RWPE1 (cell line): Measurements from ENCODE around the gene RNF41.
"Not testable (repeated sequence)": the region's sequence is repeated elsewhere in the genome, so short reads cannot be mapped to it uniquely, and the experiment has no call there.

Source experiments
- CTCF ChIA-PET: fragments of 350-600 bp; sonication (Branson Sonifier 250); formaldehyde crosslinking; extraction: SDS; loops from one replicate; lab custom pipeline; 2021; lab: Yijun Ruan, JAX
- POLR2A ChIA-PET: fragments of 400-600 bp; formaldehyde crosslinking; extraction: SDS; loops from one replicate; lab custom pipeline; 2020; ENCODE audit warnings: antibody characterized with exemption; ENCODE audit not compliant: low non-redundant PET; lab: Yijun Ruan, JAX
- DNase-seq: peaks from one replicate; pipeline ENCODE4 v3.0.0; 2012; ENCODE audit warnings: low spot score
- H3K27ac ChIP-seq: fragments of 450-650 bp; 2 replicates; pipeline ENCODE4 v1.5.1; 2017
- CTCF ChIP-seq: fragments of 450-650 bp; conservative IDR thresholded peaks from 2 replicates; pipeline ENCODE4 v1.5.1; 2017; ENCODE audit warnings: low read depth, mild to moderate bottlenecking

RNF41 gene

DNA sequence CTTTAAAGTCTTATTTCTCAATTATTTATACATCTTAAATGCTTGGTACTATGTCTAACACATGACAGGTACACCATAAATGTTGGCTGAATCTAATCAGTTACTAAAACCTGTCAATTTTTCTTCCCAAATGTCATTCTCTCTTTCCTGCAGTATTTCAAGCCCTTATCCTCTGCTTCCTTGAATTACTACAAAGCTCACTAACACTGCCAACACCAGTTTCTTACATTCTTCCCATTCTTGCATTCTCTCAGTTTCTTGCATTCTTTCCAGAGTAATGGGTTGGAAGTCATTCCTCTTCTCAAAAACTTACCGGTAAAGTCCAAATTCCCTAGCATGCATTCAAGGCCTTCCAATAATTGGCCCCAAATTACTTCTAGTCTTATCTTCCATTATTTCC is 22.9 kb downstream of the RNF41 start:
- no peak for TF ChIP-seq CTCF
- POLR2A ChIA-PET, result no interaction called here
- no peak for DNase-seq

DNA sequence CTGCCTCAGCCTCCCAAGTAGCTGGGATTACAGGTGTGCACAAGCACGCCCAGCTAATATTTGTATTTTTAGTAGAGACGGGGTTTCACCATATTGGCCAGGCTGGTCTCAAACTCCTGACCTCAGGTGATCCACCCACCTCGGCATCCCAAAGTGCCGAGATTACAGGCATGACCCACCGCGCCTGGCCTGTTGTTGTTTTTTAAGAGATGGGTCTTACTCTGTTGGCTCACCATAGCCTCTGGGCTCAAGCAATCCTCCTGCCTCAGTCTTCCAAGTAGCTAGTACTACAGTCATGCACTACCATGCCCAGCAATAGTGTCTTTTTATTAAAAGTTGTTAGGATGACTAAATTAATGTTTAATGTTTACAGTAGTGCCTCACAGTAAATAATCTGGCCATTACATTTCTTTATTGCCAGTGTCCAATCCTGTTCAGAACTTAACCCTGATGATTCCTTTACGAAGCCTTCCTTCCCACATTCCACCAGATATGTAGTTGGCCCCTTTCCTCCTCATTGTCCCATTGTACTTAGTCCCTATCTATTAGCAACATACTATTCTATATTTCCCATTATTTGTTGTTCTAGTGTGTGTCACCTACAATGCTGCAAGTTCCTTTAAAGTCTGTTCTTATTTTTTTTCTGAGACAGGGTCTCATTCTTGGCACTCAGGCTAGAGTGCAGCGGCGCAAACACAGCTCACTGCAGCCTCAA is 23.6 kb downstream of the RNF41 start:
- no peak for TF ChIP-seq CTCF
- CTCF ChIA-PET, result interaction anchor here (0.7 to 1.9 kb wide), 2 partner anchors 9 to 14 kb away, joined by 3 to 10 read pairs; partner anchors contain the start of gene SMARCC2
- POLR2A ChIA-PET, result no interaction called here
- no peak overlapping the region for H3K27ac ChIP-seq
- no peak for DNase-seq

More for the DNA sequence above, 22.9 kb downstream of the RNF41 start:
- CTCF ChIA-PET, result interaction anchor here (0.7 to 1.9 kb wide), 2 partner anchors 9 to 13 kb away, joined by 3 to 10 read pairs; partner anchors contain the start of gene SMARCC2
- H3K27ac ChIP-seq, result no peak overlapping the region

GRCh38 chr12:56196818-56197550 is 24.7 kb downstream of the RNF41 start:
- DNase-seq, POLR2A ChIA-PET: not testable (repeated sequence)
- H3K27ac ChIP-seq, result peak overlapping the region; percentile 64

GRCh38 chr12:56193025-56193578 is 28.6 kb downstream of the RNF41 start:
- peak; percentile 52 for DNase-seq
- POLR2A ChIA-PET, result no interaction called here
- CTCF ChIA-PET, result no interaction called here
- H3K27ac ChIP-seq, result no peak overlapping the region
- peak; percentile 79 for TF ChIP-seq CTCF

More at GRCh38 chr12:56196818-56197550, 24.7 kb downstream of the RNF41 start:
- CTCF ChIA-PET, result interaction anchor here (0.9 kb wide), 1 partner anchor 9 kb away, joined by 5 read pairs; no protein-coding TSS in a partner anchor

- CTCF ChIA-PET, result no interaction called here
These were observed 29.1 kb downstream of the RNF41 start for GRCh38 chr12:56192582-56192981.

GRCh38 chr12:56190695-56191155 is 31.0 kb downstream of the RNF41 start:
- ChIA-PET POLR2A (interaction anchor here (0.7 kb wide), 1 partner anchor 24 kb away, joined by 5 read pairs; no protein-coding TSS in a partner anchor), CTCF (interaction anchor here (1.1 to 4.3 kb wide), 3 partner anchors 11 to 126 kb away, joined by 4 to 21 read pairs (median 11); partner anchors contain the start of gene ESYT1)
- TF ChIP-seq CTCF, result no peak
- no peak for DNase-seq
- H3K27ac ChIP-seq, result peak overlapping the region; percentile 96

More at GRCh38 chr12:56192582-56192981, 29.1 kb downstream of the RNF41 start:
- TF ChIP-seq CTCF, result no peak
- no peak overlapping the region for H3K27ac ChIP-seq
- POLR2A ChIA-PET, result no interaction called here
- DNase-seq, result no peak
